Skin epidermis (tissue), 12 donors: Measurements from ENCODE around the gene WDR19.
A peak's percentile ranks its signal among the peaks of the same experiment; 100 is the strongest.
"Not testable (repeated sequence)": the region's sequence is repeated elsewhere in the genome, so short reads cannot be mapped to it uniquely, and the experiment has no call there.

Source experiments
- H3K27ac ChIP-seq, 21 experiments: fragments of 200-600 bp; sonication (generic) in 11 of 21; one replicate each; pipeline ENCODE4 v1.5.0; 2020; ENCODE audit warnings: mild to moderate bottlenecking in 3 of 21, inconsistent platforms in 2 of 21, moderate library complexity in 2 of 21
- H3K4me3 ChIP-seq, 7 experiments: fragments of 200-600 bp; sonication (generic) in 2 of 7; one replicate each; pipeline ENCODE4 v1.5.0; 2020; ENCODE audit warnings: inconsistent platforms in 2 of 7, mild to moderate bottlenecking in 2 of 7, moderate library complexity in 1 of 7

WDR19 gene

DNA sequence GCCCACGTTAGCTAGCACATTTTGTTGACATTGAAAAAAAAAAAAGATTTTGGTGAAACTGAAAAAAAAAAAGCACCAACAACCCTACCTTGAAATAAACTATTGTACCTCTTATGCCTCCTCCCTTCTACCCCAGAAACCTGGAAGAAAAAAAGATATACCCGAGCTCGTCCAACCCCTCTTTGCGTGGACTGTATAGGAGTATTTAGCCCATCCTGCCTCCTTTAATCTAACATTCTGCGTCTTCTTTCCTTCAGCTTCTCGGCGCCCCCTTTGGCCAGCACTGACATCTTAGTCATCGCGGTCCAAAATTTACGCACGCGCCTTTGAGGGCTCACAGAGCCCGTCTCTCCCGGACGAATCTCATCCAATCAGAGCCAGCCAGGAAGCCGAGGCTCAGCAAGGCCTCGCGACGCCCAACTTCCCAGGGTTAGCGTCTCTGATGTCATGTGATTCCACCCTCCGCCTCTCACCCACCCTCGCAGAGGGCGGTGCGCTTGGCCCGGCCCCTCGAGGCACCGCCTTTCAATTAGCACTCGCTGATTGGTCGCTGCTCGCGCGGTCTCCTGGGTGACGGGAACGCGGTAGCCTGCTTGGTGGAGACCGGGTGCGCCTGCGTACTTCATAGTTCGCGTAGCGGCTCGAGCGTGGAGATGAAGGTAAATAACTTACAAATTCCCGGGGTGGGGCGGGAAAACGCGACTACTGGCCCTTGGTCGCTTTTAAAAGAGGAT lies at the start of gene WDR19:
Gene WDR19 (plus strand): TSS at position 625 of the 734 bp plus-strand sequence. CDS start 29 bp downstream, at position 654.
- peak within 1 kb of the TSS; percentile 56 to 90 (median 81) for H3K4me3 ChIP-seq
- peak within 1 kb of the TSS in 17 of 21 experiments; percentile 16 to 76 (median 62) for H3K27ac ChIP-seq

GRCh38 chr4:39133623-39134022 lies 48.7 kb upstream of the WDR19 start:
- H3K27ac ChIP-seq, result no peak overlapping the region
- H3K4me3 ChIP-seq, result no peak overlapping the region

- Histone ChIP-seq H3K27ac (no peak overlapping the region), H3K4me3 (no peak overlapping the region)
Observed at GRCh38 chr4:39134683-39135306, 47.5 kb upstream of the WDR19 start.

GRCh38 chr4:39138227-39138626 lies 44.1 kb upstream of the WDR19 start:
- not testable (repeated sequence) for H3K4me3 ChIP-seq, H3K27ac ChIP-seq

DNA sequence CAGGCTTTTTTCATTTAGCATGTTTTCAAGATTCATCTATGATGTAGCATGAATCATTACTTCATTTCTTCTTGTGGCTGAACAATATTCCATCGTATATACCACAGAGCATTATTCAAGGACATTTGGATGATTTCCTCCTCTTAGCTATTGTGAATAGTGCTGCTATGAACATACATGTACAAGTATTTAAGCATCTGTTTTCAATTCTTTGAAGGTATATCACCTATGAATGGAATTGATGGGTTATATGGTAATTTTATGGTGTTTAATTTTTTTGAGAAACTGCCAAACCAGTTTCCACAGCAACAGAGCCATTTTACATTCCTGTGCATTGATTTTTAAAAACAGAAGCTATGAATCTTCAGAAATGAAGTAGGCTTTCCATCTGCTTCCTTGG lies 36.1 kb upstream of the WDR19 start:
- Histone ChIP-seq H3K27ac (no peak overlapping the region), H3K4me3 (no peak overlapping the region)

DNA sequence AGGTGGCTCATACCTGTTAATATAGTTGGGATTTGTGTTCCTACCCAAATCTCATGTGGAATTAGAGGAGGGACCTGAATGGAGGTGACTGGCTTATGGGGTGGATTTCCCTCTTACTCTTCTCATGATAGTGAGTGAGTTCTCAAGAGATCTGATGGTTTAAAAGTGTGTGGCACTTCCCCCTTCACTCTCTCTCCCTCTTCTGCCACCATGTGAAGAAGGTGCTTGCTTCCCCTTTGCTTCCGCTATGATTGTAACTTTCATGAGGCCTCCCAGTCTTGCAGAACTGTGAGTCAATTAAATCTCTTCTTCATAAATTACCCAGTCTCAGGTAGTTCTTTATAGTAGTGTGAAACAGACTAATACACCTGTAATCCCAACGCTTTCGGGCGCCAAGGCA lies 28.3 kb upstream of the WDR19 start:
- Histone ChIP-seq H3K4me3 (no peak overlapping the region), H3K27ac (no peak overlapping the region)

GRCh38 chr4:39157520-39157919 lies 24.8 kb upstream of the WDR19 start:
- no peak overlapping the region for H3K4me3 ChIP-seq
- no peak overlapping the region for H3K27ac ChIP-seq

DNA sequence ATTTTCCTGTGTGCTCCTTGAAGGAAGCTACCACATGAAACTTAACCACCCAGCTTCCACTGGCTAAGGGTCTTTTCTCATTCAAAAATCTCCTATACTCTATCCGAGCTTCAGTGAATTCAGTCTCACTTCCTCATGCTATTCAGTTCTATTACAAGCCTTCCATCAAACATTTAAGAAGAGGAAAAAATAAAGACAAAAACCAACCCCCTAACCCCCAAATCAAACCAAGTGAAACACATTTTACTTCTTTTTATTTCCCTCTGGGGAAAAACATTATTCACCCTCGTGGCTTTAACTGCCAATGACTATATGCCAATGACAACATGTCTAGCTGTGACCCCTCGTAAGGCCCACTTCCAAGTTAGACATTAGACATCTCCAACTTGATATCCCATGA lies 16.2 kb upstream of the WDR19 start:
- Histone ChIP-seq H3K27ac (no peak overlapping the region), H3K4me3 (no peak overlapping the region)

- Histone ChIP-seq H3K27ac (no peak overlapping the region), H3K4me3 (no peak overlapping the region)
Observed at GRCh38 chr4:39166669-39167068, 15.7 kb upstream of the WDR19 start.

DNA sequence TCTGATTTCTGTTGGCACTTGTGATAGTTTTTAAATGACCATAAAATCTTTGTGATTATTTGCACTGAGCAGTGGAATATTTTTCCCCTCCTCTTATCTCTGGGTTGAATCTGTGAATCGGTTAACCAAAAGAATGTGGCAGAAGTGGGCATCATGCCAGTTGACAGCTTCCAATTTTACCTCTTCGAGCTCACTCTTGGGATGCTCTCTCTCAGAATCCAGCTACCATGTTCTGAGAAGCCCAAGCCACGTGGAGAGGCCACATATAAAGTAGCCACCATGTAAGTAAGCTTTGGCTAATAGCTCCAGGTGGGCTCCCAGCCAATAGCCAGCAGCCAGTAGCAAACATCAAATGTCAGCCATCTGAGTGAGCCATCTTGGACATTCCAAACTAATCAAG lies 12.9 kb upstream of the WDR19 start:
- H3K27ac ChIP-seq, result no peak overlapping the region

DNA sequence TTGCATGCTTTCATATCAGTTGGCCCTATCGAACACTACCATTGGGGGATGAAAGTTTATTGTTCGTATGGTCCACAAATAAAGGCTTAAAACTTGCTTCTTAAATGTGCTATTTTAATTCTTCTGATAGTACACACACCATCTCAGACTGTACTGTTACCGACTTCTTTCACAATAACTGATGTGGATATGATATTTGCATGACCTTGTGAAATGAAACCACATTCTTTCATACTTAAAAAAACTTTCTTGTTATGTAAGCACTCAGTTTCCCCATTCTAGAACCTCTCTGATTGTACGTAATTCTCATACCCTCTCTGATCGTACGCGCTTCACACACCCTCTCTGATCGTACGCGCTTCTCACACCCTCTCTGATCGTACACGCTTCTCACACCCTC lies 12.0 kb upstream of the WDR19 start:
- no peak overlapping the region for H3K27ac ChIP-seq
- H3K4me3 ChIP-seq, result no peak overlapping the region

More for the DNA sequence above, 12.9 kb upstream of the WDR19 start:
- no peak overlapping the region for H3K4me3 ChIP-seq

DNA sequence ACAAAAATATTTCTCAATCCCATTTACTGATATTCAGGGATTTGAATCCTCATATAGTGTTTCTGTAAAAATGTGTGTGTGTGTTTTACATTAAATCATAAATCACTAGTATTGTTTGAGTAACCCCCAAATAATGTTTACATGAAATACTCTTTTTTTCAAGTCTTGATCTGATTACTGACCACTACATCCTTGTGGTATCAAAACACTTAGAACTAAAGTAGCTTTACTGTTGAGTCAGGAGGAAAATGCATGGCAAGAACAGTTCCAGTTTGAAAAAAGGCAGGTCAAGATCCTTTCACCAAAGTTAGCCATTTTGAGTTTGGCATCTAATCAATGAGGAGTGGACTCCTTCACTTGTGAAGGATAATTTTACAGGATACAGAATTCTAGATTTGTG lies 3.6 kb upstream of the WDR19 start:
- Histone ChIP-seq H3K27ac (no peak overlapping the region), H3K4me3 (no peak overlapping the region)

DNA sequence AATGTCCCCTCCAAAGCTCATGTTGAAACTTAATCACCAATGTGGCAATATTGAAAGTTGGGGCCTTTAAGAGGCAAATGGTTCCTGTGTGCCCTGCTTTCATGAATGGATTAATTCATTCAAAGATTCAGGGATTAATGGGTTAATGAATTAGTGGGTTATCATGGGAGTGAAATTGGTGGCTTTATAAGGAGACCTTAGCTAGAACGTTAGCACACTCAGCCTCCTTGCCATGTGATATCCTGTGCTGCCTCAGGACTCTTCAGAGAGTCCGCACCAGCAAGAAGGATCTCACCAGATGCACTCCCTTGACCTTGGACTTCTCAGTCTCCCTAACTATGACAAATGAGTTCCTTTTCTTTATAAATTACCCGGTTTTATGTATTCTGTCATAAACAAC lies 2.6 kb upstream of the WDR19 start:
- Histone ChIP-seq H3K27ac (no peak overlapping the region), H3K4me3 (no peak overlapping the region)

GRCh38 chr4:39180629-39181028 lies 1.7 kb upstream of the WDR19 start:
- H3K27ac ChIP-seq, H3K4me3 ChIP-seq: not testable (repeated sequence)

DNA sequence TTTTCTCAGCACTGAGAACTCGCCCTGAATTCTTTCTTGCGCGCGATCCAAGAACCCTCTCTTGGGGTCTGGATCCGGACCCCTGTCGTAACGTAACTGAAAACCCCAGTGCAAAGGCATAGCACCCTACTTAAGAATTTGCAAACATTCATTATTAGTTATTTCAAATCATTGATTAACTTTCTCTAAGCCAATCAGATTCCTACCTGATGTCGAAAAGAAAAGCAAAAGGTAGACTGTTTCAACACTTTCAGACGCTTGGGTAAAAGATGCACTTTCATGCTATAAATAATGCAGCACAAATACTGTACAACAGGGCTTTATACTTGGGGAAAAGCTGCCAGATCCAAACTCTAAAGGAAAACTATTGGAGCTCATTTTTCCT lies 817 bp upstream of the WDR19 start:
- Histone ChIP-seq H3K27ac (peak overlapping the region in 11 of 21 experiments; percentile 9 to 76 (median 62)), H3K4me3 (peak overlapping the region in 6 of 7 experiments; percentile 56 to 90 (median 74))

- Histone ChIP-seq H3K4me3 (no peak overlapping the region), H3K27ac (no peak overlapping the region)
Observed at GRCh38 chr4:39201963-39202362, 19.6 kb downstream of the WDR19 start.

DNA sequence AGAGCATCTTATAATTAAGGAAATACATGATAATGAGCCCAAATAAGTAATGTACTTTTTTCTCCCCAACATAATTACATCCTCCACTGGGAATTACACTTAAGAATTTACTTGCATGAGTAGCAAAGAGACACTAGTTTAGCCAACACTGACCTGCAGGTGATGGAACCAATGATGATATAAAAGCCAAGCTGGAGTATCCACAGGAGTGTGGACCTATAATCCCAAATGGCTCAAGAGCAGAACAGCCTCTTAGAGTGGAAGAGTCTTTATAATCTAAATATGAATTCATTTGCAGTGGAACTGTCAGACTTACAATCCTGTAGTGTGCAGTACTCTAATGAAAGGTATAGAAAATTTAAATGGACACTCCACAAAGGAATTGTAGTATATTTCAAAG lies 22.2 kb downstream of the WDR19 start:
- Histone ChIP-seq H3K4me3 (no peak overlapping the region), H3K27ac (no peak overlapping the region)

DNA sequence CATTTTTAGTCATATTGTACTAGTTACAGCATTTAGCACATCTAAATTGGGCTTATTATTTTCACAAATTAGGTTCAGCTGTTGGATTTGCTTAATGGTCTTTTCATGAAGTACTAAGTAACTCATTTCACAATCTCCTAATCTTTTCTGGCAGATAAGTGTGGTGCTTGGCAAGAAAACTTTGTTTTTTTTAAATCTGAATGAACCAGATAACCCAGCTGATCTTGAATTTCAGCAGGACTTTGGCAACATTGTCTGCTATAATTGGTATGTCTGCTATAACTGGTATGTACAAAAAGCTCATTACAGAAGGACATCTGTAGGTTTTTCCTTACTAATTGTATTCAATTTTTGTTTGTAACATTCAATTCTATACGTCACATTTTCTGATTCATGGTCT lies 22.7 kb downstream of the WDR19 start:
- Histone ChIP-seq H3K27ac (no peak overlapping the region), H3K4me3 (no peak overlapping the region)

- no peak overlapping the region for H3K4me3 ChIP-seq
- no peak overlapping the region for H3K27ac ChIP-seq
Observed at GRCh38 chr4:39205476-39205875, 23.1 kb downstream of the WDR19 start.

DNA sequence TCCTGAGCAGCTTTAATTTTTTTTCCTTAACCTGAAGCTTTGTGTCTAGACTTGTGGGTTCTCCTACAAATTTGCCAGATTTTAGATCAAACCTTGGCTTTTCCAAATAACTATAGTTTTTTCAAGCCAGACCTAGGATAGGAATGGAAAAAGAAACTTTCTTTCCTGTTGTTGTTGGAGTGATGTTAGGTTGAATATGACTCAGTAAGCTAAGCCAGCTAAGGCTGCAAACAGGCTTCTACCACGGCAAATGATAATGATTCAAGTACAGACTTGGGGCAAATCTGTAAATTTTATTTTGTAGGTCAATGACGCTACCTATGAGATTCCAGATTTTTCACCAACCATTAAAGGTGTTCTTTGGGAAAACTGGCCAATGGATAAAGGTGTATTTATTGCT lies 45.6 kb downstream of the WDR19 start:
- Histone ChIP-seq H3K27ac (no peak overlapping the region), H3K4me3 (no peak overlapping the region)

DNA sequence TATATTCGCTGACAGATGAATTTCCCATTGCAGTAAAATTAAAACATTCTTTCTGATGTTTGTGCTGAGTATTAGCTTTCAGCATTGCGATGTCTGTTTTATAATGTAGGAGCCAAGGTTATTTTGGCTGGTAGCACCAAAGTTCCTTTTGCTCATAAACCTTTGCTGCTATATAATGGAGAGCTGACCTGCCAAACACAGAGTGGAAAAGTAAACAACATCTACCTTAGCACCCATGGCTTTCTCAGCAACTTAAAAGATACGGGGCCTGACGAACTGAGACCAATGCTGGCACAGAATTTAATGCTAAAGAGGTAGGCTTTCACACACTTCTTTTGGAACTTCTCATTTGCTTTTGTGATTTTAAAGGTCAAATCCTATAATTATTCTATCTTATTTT lies 46.0 kb downstream of the WDR19 start:
- no peak overlapping the region for H3K4me3 ChIP-seq
- no peak overlapping the region for H3K27ac ChIP-seq

- H3K4me3 ChIP-seq, result no peak overlapping the region
- H3K27ac ChIP-seq, result no peak overlapping the region
Observed at GRCh38 chr4:39230462-39230861, 48.1 kb downstream of the WDR19 start.
